B cell (primary cell): ENCODE results near the gene RIN2. TPM values are rescaled to one million over a fixed set of nuclear protein-coding genes. Genes with fewer than 3 reads are reported as not detected.

ENCODE experiments used
- ATAC-seq: fragments of 200-7000 bp; cut with Tn5 transposase; one replicate; pipeline ENCODE4 v1.10.0; 2021; ENCODE audit warnings: low read depth, mild to moderate bottlenecking, moderate number of reproducible peaks, moderate library complexity
- CTCF ChIA-PET: fragments of 350-600 bp; sonication (Branson Sonifier 250); formaldehyde crosslinking; loops from one replicate; lab custom pipeline; 2021; ENCODE audit warnings: antibody characterized with exemption, inconsistent platforms; lab: Charles Lee
- POLR2A ChIA-PET: fragments of 350-600 bp; sonication (Branson Sonifier 250); formaldehyde crosslinking; loops from one replicate; lab custom pipeline; 2021; ENCODE audit warnings: antibody characterized with exemption; lab: Charles Lee
- DNase-seq: peaks from one replicate; pipeline ENCODE4 v3.0.0; 2013
- H2AFZ ChIP-seq: 2 replicates; pipeline ENCODE4 v1.6.1; 2012; ENCODE audit warnings: mild to moderate bottlenecking, low read depth, low read length; ENCODE audit not compliant: insufficient read depth, poor library complexity, severe bottlenecking
- H3K27ac ChIP-seq, 2 donors: 1 replicate in 1 of 2; 2 replicates in 1 of 2; pipeline ENCODE4 v1.5.1; 2012 to 2013; ENCODE audit warnings: low read length in 2 of 2, mild to moderate bottlenecking in 2 of 2, moderate library complexity in 1 of 2
- H3K27me3 ChIP-seq, 4 experiments: fragments of 200-600 bp in 1 of 4; sonication (generic) in 1 of 4; replicated peaks in 1 of 4; 1 replicate in 2 of 4; 2 replicates in 2 of 4; pipeline versions ENCODE4 v1.6.1 to v1.7.0; 2013 to 2016; ENCODE audit warnings: low read length in 3 of 4, mild to moderate bottlenecking in 2 of 4, mixed read lengths in 1 of 4, moderate library complexity in 1 of 4; ENCODE audit not compliant: insufficient read depth in 4 of 4, control insufficient read depth in 3 of 4; ENCODE audit errors: control extremely low read depth in 1 of 4
- H3K36me3 ChIP-seq, 2 experiments: replicated peaks in 1 of 2; 1 replicate in 1 of 2; 2 replicates in 1 of 2; pipeline versions ENCODE4 v1.6.1 to v1.7.1; 2013; ENCODE audit warnings: low read length in 1 of 2; ENCODE audit not compliant: insufficient read depth in 2 of 2, control insufficient read depth in 1 of 2; ENCODE audit errors: control extremely low read depth in 1 of 2, extremely low read depth in 1 of 2
- H3K4me1 ChIP-seq, 2 donors: fragments of 200-600 bp in 1 of 2; sonication (generic) in 1 of 2; 1 replicate in 1 of 2; 2 replicates in 1 of 2; pipeline versions ENCODE4 v1.5.1 to v1.6.1; 2013 to 2017; ENCODE audit warnings: low read length in 2 of 2; ENCODE audit not compliant: control insufficient read depth in 2 of 2, insufficient read depth in 2 of 2
- H3K4me2 ChIP-seq: replicated peaks from 2 replicates; pipeline ENCODE3; 2012; ENCODE audit warnings: mild to moderate bottlenecking, low read depth, low read length; ENCODE audit not compliant: poor library complexity, severe bottlenecking
- H3K4me3 ChIP-seq, 5 experiments: fragments of 200-600 bp in 1 of 5; sonication (generic) in 1 of 5; 1 replicate in 3 of 5; 2 replicates in 2 of 5; pipeline versions ENCODE4 v1.5.1 to v1.7.0; 2011 to 2016; ENCODE audit warnings: low read length in 4 of 5, mild to moderate bottlenecking in 4 of 5, low read depth in 2 of 5, control low read depth in 1 of 5, moderate library complexity in 1 of 5; ENCODE audit not compliant: insufficient read depth in 1 of 5; ENCODE audit errors: control extremely low read depth in 1 of 5, extremely low read depth in 1 of 5
- H3K79me2 ChIP-seq: fragments of 200-600 bp; sonication (generic); one replicate; pipeline ENCODE4 v1.6.0; 2016; ENCODE audit warnings: low read length; ENCODE audit not compliant: control insufficient read depth, insufficient read depth
- H3K9ac ChIP-seq: fragments of 200-600 bp; sonication (generic); 2 replicates; pipeline ENCODE4 v1.6.1; 2017; ENCODE audit warnings: mild to moderate bottlenecking, low read length, moderate library complexity
- H3K9me3 ChIP-seq, 3 donors: one replicate each; pipeline versions ENCODE4 v1.6.1 to v1.7.1; 2013; ENCODE audit warnings: low read length in 2 of 3; ENCODE audit not compliant: control insufficient read depth in 2 of 3, insufficient read depth in 1 of 3; ENCODE audit errors: control extremely low read depth in 1 of 3
- H4K20me1 ChIP-seq: 2 replicates; pipeline ENCODE4 v1.6.0; 2012; ENCODE audit warnings: mild to moderate bottlenecking, low read length; ENCODE audit not compliant: insufficient read depth, control insufficient read depth, poor library complexity, severe bottlenecking
- H3K27ac Mint-ChIP-seq: one replicate; pipeline ENCODE4 v1.8.0; 2021; ENCODE audit warnings: mixed read lengths
- H3K27me3 Mint-ChIP-seq: one replicate; pipeline ENCODE4 v1.8.0; 2021; ENCODE audit warnings: mixed read lengths
- H3K4me1 Mint-ChIP-seq: one replicate; pipeline ENCODE4 v1.8.0; 2021; ENCODE audit warnings: mixed read lengths
- H3K4me3 Mint-ChIP-seq: one replicate; pipeline ENCODE4 v1.8.0; 2021; ENCODE audit warnings: mixed read lengths
- H3K9me3 Mint-ChIP-seq: one replicate; pipeline ENCODE4 v1.8.0; 2022; ENCODE audit warnings: mixed read lengths; ENCODE audit not compliant: insufficient read depth
- CTCF ChIP-seq: fragments of 200-600 bp; IDR thresholded peaks from one replicate; pipeline ENCODE4 v1.8.0; 2022; ENCODE audit warnings: antibody characterized with exemption, mild to moderate bottlenecking
- EZH2 ChIP-seq: IDR thresholded peaks from 2 replicates; pipeline ENCODE4 v1.6.1; 2012; ENCODE audit warnings: borderline replicate concordance, low read depth, mild to moderate bottlenecking, moderate library complexity, low read length; ENCODE audit not compliant: insufficient read depth, poor library complexity, severe bottlenecking
- WGBS: methylation state at CpG from one replicate; pipeline ENCODE4 v1.1.5; 2013; ENCODE audit warnings: missing lambda C conversion rate; ENCODE audit not compliant: insufficient coverage; 5-methylcytosine and 5-hydroxymethylcytosine counted together
- intact Hi-C: fragments of 100-400 bp; cut with micrococcal nuclease; formaldehyde crosslinking; loops from one replicate; pipeline ENCODE4 v1.10.0; 2022
- polyA plus RNA-seq: library from polyadenylated mRNA; depleted of rRNA; stranded (reverse); fragments of >200 nt; gene quantifications from 2 replicates; pipeline ENCODE4 v1.2.3, GENCODE V29; 2012
- total RNA-seq, 2 donors: library from RNA; stranded (reverse); fragments of 120-200 nt in 1 of 2; gene quantifications; 1 replicate in 1 of 2; 2 replicates in 1 of 2; pipeline versions ENCODE4 v1.2.3 to v1.2.4, GENCODE V29; 2013 to 2022

RIN2 gene
- total and polyA plus RNA-seq, 2 donors (not counting 1 experiment from before 2014, with no cell fraction given), result 0.15 to 0.32 TPM

- CTCF ChIA-PET, result interaction anchor here (0.7 to 6.8 kb wide), 17 partner anchors 11 to 214 kb away, joined by 3 to 60 read pairs (median 5); no protein-coding TSS in a partner anchor
Observed at GRCh38 chr20:19785173-19785982, 27.3 kb downstream of the RIN2 start.

More at GRCh38 chr20:19785173-19785982, 27.3 kb downstream of the RIN2 start:
- Mint-ChIP-seq H3K27me3 (peaks cover 5% of the 10 kb centered on the region), H3K9me3 (peaks cover 4% of the 10 kb centered on the region), H3K4me3 (peak overlapping the region; percentile 13), H3K27ac (no peak overlapping the region), H3K4me1 (peaks cover 14% of the 10 kb centered on the region)
- intact Hi-C loops, result loop anchor here (1.0 kb wide), 3 partner anchors 43 to 118 kb away; no protein-coding TSS in a partner anchor
- H3K27me3 ChIP-seq, result no peaks in the 10 kb centered on the region
- H3K4me3 ChIP-seq, result no peak overlapping the region
- POLR2A ChIA-PET, result interaction anchor here (0.7 kb wide), 1 partner anchor 489 kb away, joined by 3 read pairs; no protein-coding TSS in a partner anchor
- H3K27ac ChIP-seq, result no peak overlapping the region
- ATAC-seq, result no peak
- no peak for TF ChIP-seq CTCF
- no peak for TF ChIP-seq EZH2
- peaks cover 7 to 11% of the 10 kb centered on the region in 2 donors for H3K4me1 ChIP-seq
- no peaks in the 10 kb centered on the region for H4K20me1 ChIP-seq
- peaks cover 0 to 5% (median 3%) of the 10 kb centered on the region in 3 donors for H3K9me3 ChIP-seq
- H3K36me3 ChIP-seq, result no peaks in the 10 kb centered on the region
- H2AFZ ChIP-seq, result peak overlapping the region; percentile 11
- WGBS, result 39% methylated on average over 3 of the region's 5 CpGs
- H3K79me2 ChIP-seq, result no peaks in the 10 kb centered on the region
- DNase-seq, result no peak
- peak overlapping the region; percentile 26 for H3K4me2 ChIP-seq
- H3K9ac ChIP-seq, result no peak overlapping the region
